Panc1 (cell line): ENCODE results near the gene XKR8.

Experiments used
- TF ChIP-seq, protein P1 (sequence below): fragments of 450-650 bp; IDR thresholded peaks from 2 replicates; pipeline ENCODE4 v1.5.1; 2017; ENCODE audit warnings: mild to moderate bottlenecking
- TF ChIP-seq, protein P2 (sequence below), 2 experiments: IDR thresholded peaks; 2 replicates each; pipeline ENCODE4 v1.6.1; 2011 to 2012; ENCODE audit warnings: low read depth in 2 of 2, control low read depth in 1 of 2, low read length in 1 of 2, mild to moderate bottlenecking in 1 of 2, moderate library complexity in 1 of 2; ENCODE audit not compliant: insufficient read depth in 1 of 2

DNA sequence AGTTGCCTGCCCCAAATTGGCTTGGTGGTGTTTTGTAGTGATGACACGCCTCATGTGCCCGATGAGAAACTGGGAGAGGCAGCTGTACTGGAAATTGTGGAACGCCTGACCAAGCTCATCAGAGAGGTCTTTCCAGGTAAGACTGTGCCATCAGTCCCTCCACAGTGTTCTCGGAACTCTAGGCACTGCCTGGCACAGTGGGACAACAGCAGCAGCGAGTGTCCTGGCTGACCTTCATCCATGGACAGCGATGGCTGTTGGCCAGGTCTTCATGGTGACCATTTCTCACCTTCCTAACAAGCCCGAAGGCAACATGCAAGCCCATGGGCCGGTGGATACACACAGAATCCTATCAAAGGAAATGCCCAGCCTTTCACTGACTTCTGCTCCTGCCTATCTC is 10.7 kb upstream of the XKR8 start:
- TF ChIP-seq, protein P1, sequence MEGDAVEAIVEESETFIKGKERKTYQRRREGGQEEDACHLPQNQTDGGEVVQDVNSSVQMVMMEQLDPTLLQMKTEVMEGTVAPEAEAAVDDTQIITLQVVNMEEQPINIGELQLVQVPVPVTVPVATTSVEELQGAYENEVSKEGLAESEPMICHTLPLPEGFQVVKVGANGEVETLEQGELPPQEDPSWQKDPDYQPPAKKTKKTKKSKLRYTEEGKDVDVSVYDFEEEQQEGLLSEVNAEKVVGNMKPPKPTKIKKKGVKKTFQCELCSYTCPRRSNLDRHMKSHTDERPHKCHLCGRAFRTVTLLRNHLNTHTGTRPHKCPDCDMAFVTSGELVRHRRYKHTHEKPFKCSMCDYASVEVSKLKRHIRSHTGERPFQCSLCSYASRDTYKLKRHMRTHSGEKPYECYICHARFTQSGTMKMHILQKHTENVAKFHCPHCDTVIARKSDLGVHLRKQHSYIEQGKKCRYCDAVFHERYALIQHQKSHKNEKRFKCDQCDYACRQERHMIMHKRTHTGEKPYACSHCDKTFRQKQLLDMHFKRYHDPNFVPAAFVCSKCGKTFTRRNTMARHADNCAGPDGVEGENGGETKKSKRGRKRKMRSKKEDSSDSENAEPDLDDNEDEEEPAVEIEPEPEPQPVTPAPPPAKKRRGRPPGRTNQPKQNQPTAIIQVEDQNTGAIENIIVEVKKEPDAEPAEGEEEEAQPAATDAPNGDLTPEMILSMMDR: no peak
- TF ChIP-seq, protein P2, sequence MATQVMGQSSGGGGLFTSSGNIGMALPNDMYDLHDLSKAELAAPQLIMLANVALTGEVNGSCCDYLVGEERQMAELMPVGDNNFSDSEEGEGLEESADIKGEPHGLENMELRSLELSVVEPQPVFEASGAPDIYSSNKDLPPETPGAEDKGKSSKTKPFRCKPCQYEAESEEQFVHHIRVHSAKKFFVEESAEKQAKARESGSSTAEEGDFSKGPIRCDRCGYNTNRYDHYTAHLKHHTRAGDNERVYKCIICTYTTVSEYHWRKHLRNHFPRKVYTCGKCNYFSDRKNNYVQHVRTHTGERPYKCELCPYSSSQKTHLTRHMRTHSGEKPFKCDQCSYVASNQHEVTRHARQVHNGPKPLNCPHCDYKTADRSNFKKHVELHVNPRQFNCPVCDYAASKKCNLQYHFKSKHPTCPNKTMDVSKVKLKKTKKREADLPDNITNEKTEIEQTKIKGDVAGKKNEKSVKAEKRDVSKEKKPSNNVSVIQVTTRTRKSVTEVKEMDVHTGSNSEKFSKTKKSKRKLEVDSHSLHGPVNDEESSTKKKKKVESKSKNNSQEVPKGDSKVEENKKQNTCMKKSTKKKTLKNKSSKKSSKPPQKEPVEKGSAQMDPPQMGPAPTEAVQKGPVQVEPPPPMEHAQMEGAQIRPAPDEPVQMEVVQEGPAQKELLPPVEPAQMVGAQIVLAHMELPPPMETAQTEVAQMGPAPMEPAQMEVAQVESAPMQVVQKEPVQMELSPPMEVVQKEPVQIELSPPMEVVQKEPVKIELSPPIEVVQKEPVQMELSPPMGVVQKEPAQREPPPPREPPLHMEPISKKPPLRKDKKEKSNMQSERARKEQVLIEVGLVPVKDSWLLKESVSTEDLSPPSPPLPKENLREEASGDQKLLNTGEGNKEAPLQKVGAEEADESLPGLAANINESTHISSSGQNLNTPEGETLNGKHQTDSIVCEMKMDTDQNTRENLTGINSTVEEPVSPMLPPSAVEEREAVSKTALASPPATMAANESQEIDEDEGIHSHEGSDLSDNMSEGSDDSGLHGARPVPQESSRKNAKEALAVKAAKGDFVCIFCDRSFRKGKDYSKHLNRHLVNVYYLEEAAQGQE (IDR thresholded peaks at IDR 0.05; ENCODE audit: insufficient read depth in 1 of 2, low read depth in 2 of 2, low read length in 1 of 2): no peak
